ENCODE results near the gene ARHGAP1.
"Not testable (repeated sequence)": the region's sequence is repeated elsewhere in the genome, so short reads cannot be mapped to it uniquely, and the experiment has no call there.

Gene ARHGAP1

DNA sequence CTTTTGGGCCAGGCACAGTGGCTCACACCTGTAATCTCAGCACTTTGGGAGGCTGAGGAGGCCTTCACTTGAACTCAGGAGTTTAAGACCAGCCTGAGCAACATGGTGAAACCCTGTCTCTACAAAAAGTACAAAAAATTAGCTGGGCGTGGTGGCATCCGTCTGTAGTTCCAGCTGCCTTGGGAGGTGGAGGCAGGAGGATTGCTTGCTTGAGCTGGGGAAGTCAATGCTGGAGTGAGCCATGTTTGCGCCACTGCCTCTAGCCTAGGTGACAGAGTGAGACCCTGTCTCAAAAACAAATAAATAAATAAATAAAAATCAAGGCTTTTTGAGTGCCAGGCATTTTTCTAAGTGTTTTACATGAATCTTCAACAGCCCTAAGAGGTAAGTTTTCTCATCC lies 29.9 kb downstream of the ARHGAP1 start:
- FAIRE-seq: not testable (repeated sequence)

DNA sequence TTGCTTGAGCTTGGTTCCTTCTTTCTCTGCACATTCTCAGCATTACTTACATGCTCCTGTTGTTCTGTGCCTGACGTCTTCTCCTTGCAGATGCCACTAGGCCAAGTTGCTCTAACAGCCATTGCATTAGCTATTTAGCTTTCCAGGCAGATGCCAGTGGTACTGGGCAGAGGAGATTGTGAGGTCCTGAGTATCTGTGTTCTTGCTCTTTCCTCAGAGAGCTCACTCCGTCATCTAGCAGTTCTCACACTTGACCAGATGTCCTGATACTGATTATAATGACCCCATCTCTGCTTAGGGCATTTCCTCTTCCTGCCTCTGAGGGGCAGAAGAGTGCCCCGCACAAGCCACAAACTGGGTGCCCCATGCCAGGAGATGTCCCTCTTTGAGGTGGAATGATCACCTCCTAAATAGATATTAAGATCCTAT lies 30.7 kb downstream of the ARHGAP1 start:
- FAIRE-seq: no peak

DNA sequence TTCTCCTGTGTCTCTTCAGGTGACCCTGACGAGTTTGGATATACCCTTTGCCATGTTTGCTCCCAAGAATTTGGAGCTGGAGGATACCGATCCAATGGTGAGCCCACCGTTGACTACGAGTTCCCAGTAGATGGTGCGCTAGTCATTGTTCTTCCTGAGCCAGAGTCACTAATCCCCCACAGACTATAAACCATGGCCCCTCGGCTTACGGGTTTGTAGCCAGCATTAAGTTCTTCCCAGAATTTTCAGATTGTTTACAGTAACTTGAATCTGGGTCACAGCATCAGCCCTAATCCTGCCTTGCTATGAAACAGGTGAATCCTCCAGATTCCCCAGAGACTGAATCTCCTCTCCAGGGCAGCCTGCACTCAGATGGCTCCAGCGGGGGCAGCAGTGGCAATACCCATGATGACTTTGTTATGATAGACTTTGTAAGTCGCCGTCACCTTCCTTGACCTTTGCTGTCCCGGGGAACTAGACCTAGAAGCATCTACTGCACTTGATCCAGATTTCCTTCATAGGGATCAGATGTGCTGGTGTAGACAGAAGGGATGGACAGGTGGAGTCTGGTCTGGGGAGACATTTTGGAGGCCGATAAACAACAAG lies 31.8 kb downstream of the ARHGAP1 start:
- FAIRE-seq: no peak

DNA sequence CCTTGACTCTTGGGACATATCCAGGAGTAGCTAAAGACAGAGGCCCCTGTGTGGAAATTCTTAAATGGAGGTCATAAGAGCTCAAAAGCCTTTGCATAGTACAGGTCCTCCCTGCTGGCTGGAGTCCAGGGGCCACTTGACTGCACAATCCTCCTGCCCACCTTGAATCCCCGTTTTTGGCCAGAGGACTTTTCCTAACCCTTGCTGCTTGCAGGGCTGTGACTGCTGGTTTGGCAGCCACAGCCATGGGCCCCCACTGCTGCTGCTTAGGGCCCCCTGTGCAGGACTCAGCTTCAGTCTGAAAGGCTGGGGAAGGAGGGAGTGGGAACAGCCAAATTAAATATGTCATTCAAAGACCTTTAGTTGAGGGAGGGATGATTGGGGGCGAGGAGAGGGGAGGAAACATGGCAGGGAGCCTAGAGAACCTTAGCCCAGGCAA lies 33.4 kb downstream of the ARHGAP1 start:
- no peak for FAIRE-seq

DNA sequence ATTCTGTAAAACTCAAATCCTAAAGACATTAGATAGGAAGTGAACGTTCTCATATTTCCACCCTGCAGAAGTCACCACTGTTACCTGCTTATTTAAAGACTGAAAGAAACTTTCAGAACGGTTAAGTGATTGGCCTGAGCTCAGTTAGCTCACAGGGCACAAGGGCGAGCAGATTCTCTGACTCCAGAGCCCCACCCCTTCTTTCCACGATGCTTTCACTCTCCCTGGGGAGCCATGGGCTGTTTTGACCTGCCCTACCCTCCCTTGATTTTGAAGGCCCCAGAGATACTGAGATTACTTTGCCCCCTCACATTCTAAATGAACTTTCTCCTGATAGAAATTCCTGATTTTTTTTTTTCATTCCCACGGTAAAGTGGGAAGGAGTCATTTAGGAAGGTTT lies 33.9 kb downstream of the ARHGAP1 start:
- FAIRE-seq: no peak

DNA sequence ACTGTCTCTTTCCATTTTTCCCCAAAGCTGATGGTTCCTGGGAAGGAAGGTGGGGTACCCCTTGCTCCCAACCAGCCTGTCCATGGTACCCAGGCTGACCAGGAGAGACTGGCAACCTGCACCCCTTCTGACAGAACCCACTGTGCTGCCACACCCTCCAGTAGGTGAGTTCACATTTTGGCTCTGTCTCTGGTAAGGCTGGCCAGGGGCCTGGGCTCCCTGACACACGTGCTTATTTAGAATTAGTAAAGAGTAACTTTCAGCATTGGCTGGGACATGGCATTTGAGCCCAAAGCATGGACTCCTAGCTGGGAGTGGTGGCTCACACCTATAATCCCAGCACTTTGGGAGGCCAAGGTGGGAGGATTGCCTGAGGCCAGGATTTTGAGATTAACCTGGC lies 35.1 kb downstream of the ARHGAP1 start:
- FAIRE-seq: no peak

DNA sequence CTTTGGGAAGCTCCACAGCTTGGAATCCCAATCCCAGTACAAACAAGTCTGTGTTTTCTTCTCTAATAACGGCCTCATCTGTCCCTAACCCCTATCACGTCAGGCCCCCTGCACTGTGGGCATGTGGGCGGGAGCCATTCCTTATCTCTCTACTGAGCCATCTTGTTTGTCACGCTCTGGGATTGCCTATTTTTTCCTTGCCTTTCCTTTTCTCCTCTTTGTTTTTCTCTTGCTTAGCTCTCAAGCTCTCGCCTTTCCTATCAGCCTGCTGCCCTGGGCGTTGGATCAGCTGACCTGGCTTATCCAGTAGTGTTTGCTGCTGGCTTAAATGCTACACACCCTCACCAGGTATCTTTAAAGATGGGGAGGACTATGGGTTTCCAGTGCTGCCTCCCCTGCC lies 35.8 kb downstream of the ARHGAP1 start:
- no peak for FAIRE-seq

DNA sequence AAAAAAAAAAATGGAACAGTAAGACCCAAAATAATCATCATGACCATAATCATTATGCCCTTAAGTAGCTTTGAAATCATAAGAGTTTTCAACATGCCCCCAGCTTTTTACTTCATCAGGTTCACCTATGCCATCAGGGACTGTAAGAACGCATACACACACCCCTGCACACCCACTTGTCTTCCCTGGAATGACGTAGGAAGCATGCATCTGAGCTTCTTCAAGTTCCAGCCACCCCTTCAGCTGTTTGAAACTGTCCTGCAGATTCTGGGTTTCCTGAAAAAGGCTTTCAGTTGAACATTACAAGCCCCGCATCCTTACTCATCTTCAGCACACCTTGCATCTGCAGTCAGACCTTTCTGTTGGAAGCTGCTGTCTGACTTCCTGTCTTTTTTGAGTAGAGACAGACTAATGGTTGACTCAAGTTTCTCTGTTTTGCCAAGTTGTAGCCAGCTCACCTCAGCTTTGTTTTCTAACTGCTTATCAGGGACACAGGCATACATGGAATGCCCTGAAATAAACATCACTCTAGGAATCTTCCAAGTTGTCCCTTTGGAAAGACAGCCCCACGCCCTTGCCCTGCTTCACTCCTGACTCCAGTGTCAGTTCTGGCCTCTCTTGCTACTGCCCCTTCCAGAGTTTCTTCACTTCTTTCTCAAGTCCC lies 37.0 kb downstream of the ARHGAP1 start:
- FAIRE-seq: no peak

DNA sequence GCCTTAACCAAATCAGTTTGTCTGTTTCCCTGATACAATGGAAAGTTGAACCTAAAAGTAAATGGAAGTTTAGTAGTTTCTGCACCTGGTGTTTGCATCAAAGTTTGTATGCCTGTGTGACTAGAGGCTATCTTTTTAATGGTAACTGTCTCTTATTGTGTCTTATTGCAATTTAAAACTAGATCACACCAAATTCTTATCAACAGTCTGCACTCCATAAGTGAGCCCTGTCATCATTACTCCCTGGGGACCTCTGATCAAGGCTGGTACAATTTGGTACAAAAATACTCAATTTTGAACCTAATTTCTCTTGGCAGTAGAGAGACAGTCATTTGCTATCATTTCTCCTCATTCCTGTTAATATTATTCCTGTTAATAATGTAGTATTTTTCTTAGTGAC lies 38.1 kb downstream of the ARHGAP1 start:
- FAIRE-seq: no peak

DNA sequence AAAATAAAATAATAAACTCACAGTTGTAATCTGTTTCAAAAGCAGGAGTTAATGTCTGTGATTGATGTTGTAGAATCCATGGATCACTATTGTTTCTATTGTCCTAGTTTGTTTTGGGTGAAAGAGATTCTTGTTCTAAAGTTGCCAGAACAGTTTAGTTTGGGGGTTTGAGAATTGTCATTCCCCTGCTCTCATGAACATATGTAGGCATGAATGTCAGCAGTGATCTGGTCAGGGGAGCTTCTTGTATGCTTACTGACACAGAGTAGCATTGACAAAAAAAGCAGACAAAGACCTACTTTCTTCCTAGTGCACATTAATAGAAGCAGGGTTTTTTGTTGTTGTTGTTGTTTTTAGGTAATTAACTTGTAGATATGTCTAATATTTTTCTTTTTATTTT lies 38.6 kb downstream of the ARHGAP1 start:
- FAIRE-seq: no peak

DNA sequence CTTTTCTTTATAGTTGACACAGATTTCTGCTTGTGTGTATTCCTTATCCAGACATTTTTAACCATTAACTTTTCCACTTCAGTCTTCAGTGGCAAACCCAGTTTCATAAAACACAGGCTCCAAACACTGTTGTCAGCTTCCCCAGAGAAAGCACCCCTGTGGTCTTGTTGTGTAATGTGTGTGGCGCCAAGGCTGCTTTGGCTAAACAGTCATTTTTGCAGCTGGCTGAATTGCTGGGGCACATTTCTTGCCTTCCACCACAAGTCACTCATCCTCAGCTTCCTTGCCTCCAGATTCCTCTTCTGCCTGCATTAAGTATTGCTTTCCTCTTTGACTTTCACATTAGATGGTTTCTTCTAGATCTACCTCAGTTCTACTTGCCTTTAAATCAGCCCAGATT lies 40.5 kb downstream of the ARHGAP1 start:
- no peak for FAIRE-seq

DNA sequence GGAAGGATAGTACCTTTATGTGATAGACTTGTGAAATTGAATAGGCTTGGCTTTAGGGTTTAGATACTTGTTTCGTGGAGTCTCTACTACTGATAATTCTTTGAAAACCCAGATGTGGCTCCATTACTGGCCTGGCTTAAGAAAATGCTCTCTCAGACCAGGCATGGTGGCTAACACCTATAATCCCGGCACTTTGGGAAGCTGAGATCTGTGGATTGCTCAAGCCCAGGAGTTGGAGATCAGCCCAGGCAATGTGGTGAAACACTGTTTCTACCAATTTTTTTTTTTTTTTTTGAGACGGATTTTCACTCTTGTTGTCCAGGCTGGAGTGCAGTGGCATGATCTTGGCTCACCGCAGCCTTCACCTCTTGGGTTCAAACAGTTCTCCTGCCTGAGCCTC lies 42.2 kb downstream of the ARHGAP1 start:
- no peak for FAIRE-seq

DNA sequence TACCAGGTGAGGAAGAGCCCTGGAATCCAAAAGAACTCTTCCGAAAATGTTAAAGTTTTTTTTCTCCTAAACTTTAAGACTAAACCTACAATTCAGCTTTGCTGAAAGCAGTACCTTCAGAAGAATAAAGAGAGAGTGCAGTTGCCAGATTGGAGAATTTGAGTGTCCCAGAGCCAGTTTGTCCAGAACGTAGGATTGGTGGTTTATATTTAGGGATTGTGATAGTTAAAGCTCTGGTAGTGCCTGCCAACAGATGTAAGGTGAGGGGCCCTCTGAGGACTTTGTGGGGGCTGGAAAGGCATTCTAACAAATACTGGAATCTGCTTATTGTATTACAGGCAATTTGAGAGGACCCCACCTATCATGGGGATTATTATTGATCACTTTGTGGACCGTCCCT lies 43.2 kb downstream of the ARHGAP1 start:
- FAIRE-seq: no peak

DNA sequence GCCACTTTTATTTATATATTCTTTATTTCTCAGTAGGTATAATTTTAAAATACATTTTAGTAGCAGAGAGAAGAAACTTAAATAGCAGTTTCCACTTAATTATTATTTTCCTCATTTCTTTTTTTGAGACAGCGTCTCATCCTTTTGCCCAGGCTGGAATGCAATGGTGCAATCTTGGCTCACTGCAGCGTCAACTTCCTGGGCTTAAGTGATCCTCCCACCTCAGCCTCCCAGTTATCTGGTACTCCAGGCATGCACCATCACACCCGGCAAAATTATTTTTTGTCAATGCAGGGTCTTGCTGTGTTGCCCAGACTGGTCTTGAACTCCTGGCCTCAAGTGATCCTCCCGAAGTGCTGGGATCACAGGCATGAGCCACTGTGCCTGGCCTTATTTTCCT lies 44.8 kb downstream of the ARHGAP1 start:
- no peak for FAIRE-seq

DNA sequence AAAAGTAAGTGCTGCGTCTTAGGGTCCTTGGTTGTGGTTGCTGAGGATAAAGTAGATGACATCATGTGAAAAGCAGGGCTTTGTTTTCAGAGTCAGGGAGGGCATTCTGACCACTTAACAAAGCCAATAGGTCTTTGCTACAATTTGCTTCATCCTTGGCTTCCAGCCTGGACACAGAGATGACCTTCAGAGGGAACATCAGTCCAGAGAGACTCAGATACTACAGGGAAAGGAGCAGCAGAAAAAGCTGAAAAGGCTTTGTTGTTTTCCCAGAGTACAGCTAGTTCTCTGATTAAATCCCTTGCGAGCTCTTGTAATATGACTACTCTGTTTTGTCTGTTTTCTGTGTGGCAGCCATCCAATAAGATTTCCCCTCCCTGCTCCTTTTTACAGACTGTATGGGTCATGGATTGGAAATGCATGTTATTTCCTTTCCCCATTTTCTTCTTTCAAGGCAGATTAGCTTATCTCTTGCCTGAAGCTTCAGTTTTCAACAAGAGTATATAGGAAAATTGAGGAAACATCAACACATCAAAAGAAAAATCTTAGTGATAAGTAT lies 51.2 kb downstream of the ARHGAP1 start:
- FAIRE-seq: no peak

DNA sequence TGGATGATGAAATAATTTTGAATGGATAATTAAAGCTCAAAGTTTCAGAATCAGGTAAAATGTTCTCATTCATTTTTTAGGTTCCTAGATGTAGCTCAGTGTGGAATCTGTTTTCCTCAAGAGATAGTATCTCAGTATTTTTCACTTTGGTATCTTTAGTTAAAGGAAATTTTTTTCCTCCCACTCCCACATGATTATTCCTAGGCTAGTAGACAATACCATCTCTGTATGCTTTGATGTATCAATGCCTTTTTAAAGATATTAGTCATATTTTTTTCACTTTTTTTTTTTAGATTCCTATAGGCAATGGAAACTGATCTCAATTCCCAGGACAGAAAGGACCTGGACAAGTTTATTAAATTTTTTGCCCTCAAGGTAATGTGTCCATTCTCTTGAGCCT lies 56.4 kb downstream of the ARHGAP1 start:
- no peak for FAIRE-seq

DNA sequence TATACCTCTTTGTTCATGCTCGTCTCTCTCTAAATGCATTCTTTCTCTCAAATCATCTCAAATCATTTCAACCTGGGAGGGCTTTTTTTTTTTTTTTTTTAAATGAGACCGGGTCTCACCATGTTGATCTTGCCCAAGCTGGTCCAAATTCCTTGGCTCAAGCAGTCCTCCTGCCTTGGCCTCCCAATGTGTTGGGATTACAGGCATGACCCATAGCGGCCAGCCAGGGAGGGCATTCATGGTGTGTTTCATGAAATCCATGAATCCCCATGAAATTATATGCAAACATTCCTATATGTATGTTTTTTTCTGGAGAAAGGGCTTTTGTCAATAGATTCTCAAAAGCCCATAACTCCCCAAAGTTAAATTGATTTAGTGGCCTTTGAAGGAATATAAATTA lies 56.9 kb downstream of the ARHGAP1 start:
- FAIRE-seq: no peak

DNA sequence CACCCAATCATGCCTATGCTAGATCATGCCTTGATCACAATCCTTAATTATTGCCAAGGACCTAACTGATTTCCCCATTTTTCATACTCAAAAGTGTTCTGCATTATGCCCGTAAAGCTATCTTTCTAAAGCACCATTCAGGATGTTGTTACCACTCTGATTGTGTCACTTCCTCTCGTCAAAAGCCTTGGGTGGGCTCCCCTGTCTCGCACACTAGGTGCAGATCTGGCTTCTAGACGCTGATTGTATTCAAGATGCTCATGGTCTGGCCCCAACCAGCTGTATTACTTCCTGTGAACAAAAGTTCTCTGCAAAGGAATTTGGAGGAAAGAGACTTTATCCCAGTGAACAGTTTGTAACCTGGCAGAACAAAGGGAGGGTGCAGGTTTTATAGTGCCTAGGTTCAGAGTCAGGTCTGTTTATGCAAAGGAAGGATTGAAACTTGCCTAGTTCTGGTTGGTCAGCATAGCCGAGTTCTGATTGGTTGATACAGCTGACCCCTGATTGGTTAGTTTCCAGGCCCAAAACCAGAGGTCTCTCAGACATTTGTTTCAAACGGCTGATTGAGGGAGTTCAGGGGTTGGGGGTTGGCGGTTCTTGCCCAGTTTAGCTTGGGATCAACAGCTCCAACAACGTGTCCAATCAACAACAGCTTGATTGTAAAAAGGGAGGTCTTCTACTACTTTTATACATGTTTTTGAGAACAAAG lies 57.6 kb downstream of the ARHGAP1 start:
- no peak for FAIRE-seq

DNA sequence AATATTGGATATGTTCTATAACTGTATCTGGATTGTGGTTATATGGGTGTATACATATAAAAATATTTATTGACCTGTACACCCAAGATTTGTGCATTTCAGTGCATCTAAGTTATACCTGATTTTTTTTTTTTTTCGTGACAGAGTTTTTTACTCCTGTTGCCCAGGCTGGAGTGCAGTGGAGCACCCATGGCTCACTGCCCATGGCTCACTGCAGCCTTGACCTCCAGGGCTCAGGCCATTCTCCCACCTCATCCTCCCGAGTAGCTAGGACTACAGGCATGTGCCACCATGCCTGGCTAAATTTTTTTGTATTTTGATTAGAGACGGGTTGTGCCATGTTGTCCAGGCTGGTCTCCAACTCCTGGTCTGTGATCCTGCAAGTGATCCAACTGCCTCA lies 58.8 kb downstream of the ARHGAP1 start:
- no peak for FAIRE-seq

DNA sequence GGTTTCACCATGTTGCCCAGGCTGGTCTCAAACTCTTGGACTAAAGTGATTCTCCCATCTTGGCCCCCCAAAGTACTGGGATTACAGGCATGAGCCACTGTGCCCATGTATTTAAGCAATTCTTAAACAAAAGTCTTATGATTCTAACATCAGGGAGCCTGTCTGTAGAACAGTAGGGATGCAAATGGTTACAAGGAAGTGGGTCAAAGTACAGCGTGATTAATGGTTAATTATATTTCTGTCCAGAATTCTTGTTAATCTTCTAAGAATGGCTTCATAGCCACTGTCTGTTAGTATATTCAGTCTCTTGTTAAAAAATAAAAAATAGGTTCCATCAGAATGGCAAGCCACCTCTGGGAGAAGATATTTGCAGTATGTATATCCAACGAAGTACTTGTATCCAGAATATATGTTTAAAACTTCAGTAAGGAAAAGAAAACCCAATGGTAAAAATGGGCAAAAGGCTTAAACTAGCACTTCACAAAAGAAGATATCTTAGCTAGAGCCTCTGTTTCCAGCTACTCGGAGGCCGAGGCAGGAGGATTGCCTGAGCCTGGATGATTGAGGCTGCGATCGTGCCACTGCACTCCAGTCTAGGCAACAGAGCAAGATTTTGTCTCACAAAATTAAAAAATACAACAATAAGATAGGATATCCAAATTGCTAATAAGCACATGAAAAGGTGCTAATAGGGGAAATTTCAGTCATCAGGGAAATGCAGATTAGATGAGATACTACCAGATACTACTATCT lies 60.2 kb downstream of the ARHGAP1 start:
- FAIRE-seq: no peak

DNA sequence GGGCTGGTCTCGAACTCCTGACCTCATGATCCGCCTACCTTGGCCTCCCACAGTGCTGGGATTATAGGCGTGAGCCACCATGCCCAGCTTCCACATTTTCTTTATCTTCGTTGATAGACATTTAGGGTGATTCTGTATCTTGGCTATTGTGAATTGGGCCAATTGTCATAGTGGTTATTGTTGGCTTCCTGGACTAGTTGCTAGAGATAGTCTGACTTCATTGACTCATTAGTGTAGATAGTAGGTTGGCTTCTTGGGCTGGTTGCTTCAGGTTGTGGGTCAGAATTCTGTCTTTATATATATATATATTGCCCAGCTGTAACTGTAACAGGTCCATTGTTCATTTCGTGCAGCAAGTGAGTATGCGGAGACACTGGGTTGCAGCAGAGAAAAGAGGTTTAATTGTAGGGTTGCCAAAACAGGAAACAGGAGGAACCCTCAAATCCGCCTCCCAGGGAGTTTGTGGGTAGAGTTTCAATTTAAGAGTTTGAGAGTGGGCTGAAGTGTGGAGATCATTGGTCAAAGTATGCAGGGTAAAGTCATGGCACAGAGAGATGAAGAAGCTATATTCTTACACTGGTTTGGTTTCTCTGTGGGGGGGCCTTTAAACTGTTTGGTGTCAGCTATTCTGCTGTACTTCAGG lies 61.1 kb downstream of the ARHGAP1 start:
- FAIRE-seq: no peak

DNA sequence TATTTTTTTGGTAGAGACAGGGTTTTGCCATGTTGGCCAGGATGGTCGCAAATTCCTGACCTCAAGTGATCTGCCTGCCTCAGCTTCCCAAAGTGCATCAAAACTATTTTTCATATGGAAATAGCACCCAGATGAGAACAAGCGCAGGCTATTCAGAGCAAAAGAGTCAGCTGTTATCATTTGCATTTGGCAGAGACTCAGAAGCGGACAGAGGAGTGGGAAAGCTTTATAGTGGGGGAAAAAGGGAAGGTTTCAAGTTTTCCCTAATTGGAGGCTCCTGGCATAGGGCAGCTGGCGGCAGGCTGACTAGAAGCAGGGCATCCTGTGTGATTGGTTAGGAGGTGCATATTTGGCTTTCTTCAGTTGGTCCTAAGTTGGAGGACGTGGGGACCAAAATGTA lies 62.9 kb downstream of the ARHGAP1 start:
- FAIRE-seq: no peak

Measured in G401.6 (cell line).